ENCODE results near the gene APP.
"Not testable (repeated sequence)": the region's sequence is repeated elsewhere in the genome, so short reads cannot be mapped to it uniquely, and the experiment has no call there.

Gene APP

GRCh38 chr21:26057477-26058170, 112.9 kb downstream of the APP start:
- DNase-seq: no peak

DNA sequence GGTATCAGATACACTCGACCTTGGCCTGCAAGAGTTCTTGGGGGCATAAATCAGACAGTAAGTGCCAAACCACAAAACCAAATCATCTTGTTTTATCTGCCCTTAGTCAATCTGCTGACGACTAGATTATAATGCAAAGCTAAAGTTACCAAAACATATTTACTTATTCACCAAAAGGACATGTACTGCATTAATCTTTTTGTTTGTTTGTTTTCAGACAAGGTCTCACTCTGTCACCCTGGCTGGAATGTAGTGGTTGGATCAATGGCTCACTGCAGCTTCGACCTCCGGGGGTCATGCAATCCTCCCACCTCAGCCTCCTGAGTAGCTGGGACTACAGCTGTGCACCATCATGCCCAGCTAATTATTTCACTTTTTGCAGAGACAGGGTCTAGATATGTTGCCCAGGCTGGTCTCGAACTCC, 114.7 kb downstream of the APP start:
- DNase-seq: no peak

DNA sequence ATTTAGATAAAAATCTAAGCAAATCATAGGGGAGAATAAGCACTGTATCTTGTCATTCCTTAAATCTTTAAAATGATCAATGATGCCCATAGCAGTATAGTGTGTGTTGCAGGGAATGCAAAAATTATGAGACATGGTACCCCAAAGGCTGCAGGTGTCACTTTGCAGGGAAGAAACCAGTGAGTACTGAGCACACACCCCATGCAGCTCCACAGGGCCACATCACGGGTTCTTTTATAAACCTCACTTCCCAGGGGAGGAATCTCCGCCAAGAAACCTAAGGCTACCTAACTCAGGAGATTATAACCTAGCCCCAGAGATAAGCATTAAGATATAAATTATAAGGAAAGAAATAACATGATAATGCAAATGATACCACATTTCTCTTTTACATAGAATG, 115.6 kb downstream of the APP start:
- no peak for DNase-seq

DNA sequence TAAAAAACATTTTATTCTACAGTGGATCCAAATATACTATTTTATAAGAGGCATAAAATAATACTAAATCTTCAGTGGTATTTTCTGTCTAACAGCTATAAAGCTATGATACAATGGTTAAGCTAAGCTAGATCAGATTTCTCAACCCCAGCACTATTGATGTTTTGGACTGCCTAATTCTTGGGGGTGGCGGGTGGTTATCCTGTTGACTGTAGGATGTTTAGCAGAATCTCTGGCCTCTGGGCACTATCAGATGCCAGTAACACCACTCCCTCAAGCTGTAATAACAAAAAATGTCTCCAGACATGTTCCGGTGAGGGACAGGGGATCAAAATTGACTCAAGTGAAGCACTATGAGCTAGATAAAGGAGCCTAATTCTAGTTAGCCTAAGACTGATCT, 118.5 kb downstream of the APP start:
- no peak for DNase-seq

GRCh38 chr21:26050857-26051256, 119.7 kb downstream of the APP start:
- DNase-seq: no peak

GRCh38 chr21:26049803-26050202, 120.8 kb downstream of the APP start:
- DNase-seq: no peak

- no peak for DNase-seq
These were observed 123.1 kb downstream of the APP start for GRCh38 chr21:26047279-26047967.

DNA sequence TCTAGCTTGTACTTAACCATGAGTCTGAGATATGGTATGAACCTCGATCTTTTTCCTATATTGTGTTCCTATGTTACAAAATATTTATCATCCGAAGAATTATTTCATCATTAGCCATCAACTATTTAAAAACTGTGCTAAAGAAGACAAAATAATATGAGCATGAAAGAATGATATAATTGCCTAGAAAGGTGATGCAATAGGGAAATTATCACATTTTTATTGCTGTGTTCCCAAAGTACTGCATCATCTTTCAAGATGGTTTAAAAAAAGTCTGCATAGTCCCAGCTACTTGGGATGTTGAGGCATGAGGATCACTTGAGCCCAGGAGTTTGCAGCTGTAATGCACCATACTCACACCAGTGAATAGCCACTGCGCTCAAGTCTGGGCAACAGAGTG, 126.7 kb downstream of the APP start:
- DNase-seq: no peak

- DNase-seq: no peak
These were observed 128.2 kb downstream of the APP start for GRCh38 chr21:26042181-26042876.

DNA sequence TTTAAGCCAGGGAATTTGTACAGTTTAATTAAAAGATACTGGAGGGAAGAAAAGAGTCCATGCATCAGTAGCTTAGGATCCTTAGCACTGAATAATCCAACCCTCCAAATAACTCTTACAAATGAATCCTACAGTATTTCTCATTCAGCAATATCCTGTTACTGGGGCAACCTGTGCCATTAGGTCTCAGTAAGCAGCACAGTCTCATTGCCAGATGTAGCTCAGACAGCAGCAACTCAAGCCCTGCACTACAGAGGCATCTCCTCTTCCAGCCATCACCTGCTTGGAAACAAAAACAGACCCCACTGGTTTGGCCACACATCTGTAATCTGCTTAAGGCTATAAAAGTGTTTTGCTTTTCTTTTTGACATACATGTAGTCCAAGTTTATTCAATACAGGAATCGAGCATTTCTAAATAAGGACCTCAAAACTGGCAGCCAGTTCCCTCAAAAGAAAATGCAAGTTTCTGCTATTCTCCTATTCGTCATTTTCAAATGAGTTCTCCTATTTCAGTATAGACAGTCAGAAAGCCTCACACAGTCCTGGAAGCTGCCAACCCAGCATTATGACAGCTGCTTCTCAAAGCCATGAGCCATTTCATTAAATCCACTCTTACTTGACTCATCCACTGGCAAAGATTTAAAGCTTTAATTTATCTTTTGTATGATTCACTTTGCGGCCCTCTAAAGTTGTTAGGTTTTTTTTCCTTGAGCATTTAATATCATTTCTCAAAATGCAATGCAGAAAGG, 129.0 kb downstream of the APP start:
- no peak for DNase-seq

DNA sequence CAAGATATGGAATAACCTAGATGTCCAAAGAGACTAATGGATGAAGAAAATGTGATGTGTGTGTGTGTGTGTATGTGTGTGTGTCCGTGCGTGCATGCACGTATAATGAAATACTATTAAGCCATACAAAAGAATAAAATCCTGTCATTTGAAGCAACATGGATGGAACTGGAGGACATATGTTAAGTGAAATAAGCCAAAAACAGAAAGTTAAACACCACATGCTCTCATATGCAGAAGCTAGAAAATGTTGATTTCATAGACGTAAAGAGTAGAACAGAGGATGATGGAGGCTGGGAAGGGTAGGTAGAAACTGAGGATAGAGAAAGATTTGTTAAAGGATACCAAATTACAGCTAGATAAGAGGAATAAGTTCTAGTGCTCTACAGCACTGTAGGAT, 133.7 kb downstream of the APP start:
- no peak for DNase-seq

- no peak for DNase-seq
These were observed 138.3 kb downstream of the APP start for GRCh38 chr21:26032263-26032662.

GRCh38 chr21:26028183-26028582, 142.4 kb downstream of the APP start:
- no peak for DNase-seq

GRCh38 chr21:26027696-26028095, 142.9 kb downstream of the APP start:
- DNase-seq: no peak

- no peak for DNase-seq
These were observed 144.7 kb downstream of the APP start for GRCh38 chr21:26025536-26026512.

- not testable (repeated sequence) for DNase-seq
These were observed 147.2 kb downstream of the APP start for GRCh38 chr21:26023406-26023805.

- DNase-seq: not testable (repeated sequence)
These were observed 147.8 kb downstream of the APP start for GRCh38 chr21:26022598-26023337.

- DNase-seq: no peak
These were observed 150.1 kb downstream of the APP start for GRCh38 chr21:26020510-26020909.

DNA sequence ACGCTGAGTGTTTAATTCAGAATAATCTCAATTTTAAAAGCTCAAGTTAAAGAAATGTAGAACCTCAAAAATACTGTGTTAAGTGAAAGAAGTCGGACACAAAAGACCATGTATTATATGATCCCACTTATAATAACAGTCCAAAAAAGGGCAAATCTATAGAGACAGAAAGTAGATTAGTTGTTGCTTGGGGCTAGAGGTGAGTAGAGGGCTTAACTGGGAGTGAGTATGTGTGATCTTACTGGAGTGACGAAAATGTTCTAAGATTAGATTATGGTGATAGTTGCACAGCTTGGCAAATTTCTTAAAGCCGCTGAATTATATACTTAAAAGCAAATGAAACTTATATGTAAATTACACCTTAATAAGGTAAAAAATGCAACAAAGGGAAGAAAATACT, 150.5 kb downstream of the APP start:
- no peak for DNase-seq

GRCh38 chr21:26019236-26019635, 151.3 kb downstream of the APP start:
- no peak for DNase-seq

DNA sequence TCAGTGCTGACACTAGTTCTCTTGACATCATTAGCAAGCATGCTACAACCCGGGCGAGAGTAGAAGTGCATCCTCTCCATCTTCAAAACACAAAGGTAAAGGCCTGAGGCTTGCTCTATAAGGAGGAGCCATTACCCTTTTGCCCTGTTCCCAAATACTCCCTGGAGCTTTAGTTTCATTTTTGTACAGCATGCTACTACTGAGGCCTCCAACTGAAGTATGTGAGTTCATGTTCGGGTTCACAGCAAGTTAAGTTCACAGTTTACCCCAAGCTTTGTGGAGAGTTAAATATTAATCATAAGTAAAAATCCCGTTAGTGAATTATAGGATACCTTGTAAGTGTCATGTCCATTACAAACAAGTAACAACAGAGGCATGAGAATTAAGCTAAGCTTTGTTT, 156.6 kb downstream of the APP start:
- no peak for DNase-seq

All from activated CD4-positive, alpha-beta T cell treated with anti-CD3 and anti-CD28 coated beads, Interleukin-2, amount 50 U/mL, for 48 hours (primary cell).